IMR-90 (cell line): ENCODE measurements around the gene NRIP1. TPM values are rescaled to one million over a fixed set of nuclear protein-coding genes. Genes with fewer than 3 reads are reported as not detected.
A peak's percentile ranks its signal among the peaks of the same experiment; 100 is the strongest.

ENCODE experiments used
- ATAC-seq: fragments of 200-7000 bp; cut with Tn5 transposase; 2 replicates; pipeline ENCODE4 v1.9.1; 2020; ENCODE audit warnings: low read depth, mild to moderate bottlenecking, moderate library complexity
- BruUV-seq: library from RNA; stranded (reverse); fragments of 400-500 nt; replicated peaks from 2 replicates; lab custom pipeline; 2021; lab: Mats Ljungman, UMichigan
- CTCF ChIA-PET: fragments of 300-600 bp; formaldehyde crosslinking; extraction: SDS; loops from one replicate; lab custom pipeline; 2021; ENCODE audit warnings: antibody characterized with exemption; lab: Yijun Ruan, JAX
- POLR2A ChIA-PET: fragments of 300-600 bp; sonication (Branson Sonifier 250); formaldehyde crosslinking; loops from one replicate; lab custom pipeline; 2022; ENCODE audit warnings: antibody characterized with exemption; ENCODE audit not compliant: unreplicated experiment; lab: Charles Lee
- DNase-seq: peaks from one replicate; pipeline ENCODE4 v3.0.0; 2013
- H2AFZ ChIP-seq: replicated peaks from 2 replicates; pipeline ENCODE3; 2013; ENCODE audit warnings: low read length, mild to moderate bottlenecking; ENCODE audit not compliant: poor library complexity
- H2AK5ac ChIP-seq: 2 replicates; pipeline ENCODE4 v1.6.1; 2013; ENCODE audit warnings: low read depth, low read length, inconsistent platforms
- H2AK9ac ChIP-seq: replicated peaks from 2 replicates; pipeline ENCODE3; 2013; ENCODE audit warnings: mild to moderate bottlenecking, low read depth, low read length, moderate library complexity; ENCODE audit not compliant: poor library complexity
- H2BK120ac ChIP-seq: 2 replicates; pipeline ENCODE4 v1.6.1; 2013; ENCODE audit warnings: low read depth, low read length, inconsistent platforms
- H2BK15ac ChIP-seq: 3 replicates; pipeline ENCODE4 v1.6.1; 2013; ENCODE audit warnings: low read depth, low read length, inconsistent platforms
- H2BK20ac ChIP-seq: 2 replicates; pipeline ENCODE4 v1.6.1; 2013; ENCODE audit warnings: low read depth, mild to moderate bottlenecking, inconsistent platforms, low read length, moderate library complexity
- H2BK5ac ChIP-seq: 2 replicates; pipeline ENCODE4 v1.6.1; 2013; ENCODE audit warnings: mild to moderate bottlenecking, low read depth, low read length, inconsistent platforms; ENCODE audit not compliant: poor library complexity, severe bottlenecking
- H3K14ac ChIP-seq: replicated peaks from 2 replicates; pipeline ENCODE4 v1.6.1; 2013; ENCODE audit warnings: low read depth, low read length, inconsistent platforms
- H3K18ac ChIP-seq: 2 replicates; pipeline ENCODE4 v1.6.1; 2013; ENCODE audit warnings: low read depth, low read length, control low read depth
- H3K23ac ChIP-seq: 2 replicates; pipeline ENCODE4 v1.6.1; 2013; ENCODE audit warnings: low read depth, low read length, inconsistent platforms
- H3K27ac ChIP-seq: 2 replicates; pipeline ENCODE4 v1.5.1; 2013; ENCODE audit warnings: mild to moderate bottlenecking, control low read depth, low read length; ENCODE audit not compliant: insufficient read depth
- H3K27me3 ChIP-seq: 2 replicates; pipeline ENCODE4 v1.6.1; 2013; ENCODE audit warnings: low read length; ENCODE audit not compliant: control insufficient read depth, insufficient read depth
- H3K36me3 ChIP-seq: 2 replicates; pipeline ENCODE4 v1.6.1; 2013; ENCODE audit warnings: low read length, mixed read lengths; ENCODE audit not compliant: control insufficient read depth, insufficient read depth
- H3K4ac ChIP-seq: 2 replicates; pipeline ENCODE4 v1.6.1; 2013; ENCODE audit warnings: low read depth, low read length, inconsistent platforms
- H3K4me1 ChIP-seq: 2 replicates; pipeline ENCODE4 v1.6.1; 2013; ENCODE audit warnings: low read length, mixed read lengths; ENCODE audit not compliant: control insufficient read depth, insufficient read depth
- H3K4me2 ChIP-seq: 2 replicates; pipeline ENCODE4 v1.6.1; 2013; ENCODE audit warnings: low read depth, mild to moderate bottlenecking, control low read depth, low read length, moderate library complexity
- H3K4me3 ChIP-seq: 2 replicates; pipeline ENCODE4 v1.5.1; 2013; ENCODE audit warnings: low read depth, mild to moderate bottlenecking, control low read depth, low read length, moderate library complexity; ENCODE audit not compliant: insufficient read depth
- H3K56ac ChIP-seq: 2 replicates; pipeline ENCODE4 v1.6.1; 2013; ENCODE audit warnings: low read length, inconsistent platforms; ENCODE audit not compliant: insufficient read depth; ENCODE audit errors: extremely low read depth
- H3K79me1 ChIP-seq, 2 experiments: 2 replicates each; pipeline ENCODE4 v1.6.1; 2013; ENCODE audit warnings: low read length in 2 of 2, inconsistent platforms in 1 of 2, low read depth in 1 of 2
- H3K9ac ChIP-seq: 2 replicates; pipeline ENCODE4 v1.6.1; 2013; ENCODE audit warnings: low read depth, low read length, control low read depth
- H3K9me1 ChIP-seq: 2 replicates; pipeline ENCODE4 v1.6.1; 2013; ENCODE audit warnings: low read length, inconsistent platforms; ENCODE audit not compliant: insufficient read depth
- H3K9me3 ChIP-seq: 2 replicates; pipeline ENCODE4 v1.6.1; 2013; ENCODE audit warnings: low read length; ENCODE audit not compliant: control insufficient read depth, insufficient read depth
- H4K20me1 ChIP-seq: 2 replicates; pipeline ENCODE4 v1.6.1; 2013; ENCODE audit warnings: low read length, inconsistent platforms; ENCODE audit not compliant: insufficient read depth
- H4K5ac ChIP-seq: 2 replicates; pipeline ENCODE4 v1.6.1; 2013; ENCODE audit warnings: mild to moderate bottlenecking, low read depth, low read length, control low read depth
- H4K8ac ChIP-seq, 2 experiments: 2 replicates each; pipeline ENCODE4 v1.6.1; 2013; ENCODE audit warnings: low read depth in 2 of 2, low read length in 2 of 2, control low read depth in 1 of 2, inconsistent platforms in 1 of 2
- H4K91ac ChIP-seq: 2 replicates; pipeline ENCODE4 v1.6.1; 2013; ENCODE audit warnings: low read depth, low read length, inconsistent platforms; ENCODE audit not compliant: insufficient read depth
- CHD1 ChIP-seq: IDR thresholded peaks from 2 replicates; pipeline ENCODE4 v1.6.1; 2012; ENCODE audit warnings: low read depth, low read length, improper control_type of control experiment
- MXI1 ChIP-seq: IDR thresholded peaks from 2 replicates; pipeline ENCODE4 v1.6.1; 2012; ENCODE audit warnings: low read depth, mild to moderate bottlenecking, low read length, moderate library complexity, borderline replicate concordance
- RFX5 ChIP-seq: IDR thresholded peaks from 2 replicates; pipeline ENCODE4 v1.8.0; 2012; ENCODE audit warnings: low read depth, mild to moderate bottlenecking, low read length, moderate library complexity
- WGBS, 2 experiments: methylation state at CpG; one replicate each; pipeline versions ENCODE4 v1.1.5 to v1.1.7; 2013; ENCODE audit warnings: missing lambda C conversion rate in 2 of 2; ENCODE audit not compliant: insufficient read length in 1 of 2; ENCODE audit errors: extremely low coverage in 2 of 2; 5-methylcytosine and 5-hydroxymethylcytosine counted together
- dilution Hi-C: fragments of 300-500 bp; cut with HindIII; formaldehyde crosslinking; loops from one replicate; pipeline ENCODE4 v1.14.3; 2018; ENCODE audit warnings: low sequenced_read_pairs; ENCODE audit not compliant: unreplicated experiment
- in situ Hi-C: fragments of 300-500 bp; cut with MboI; formaldehyde crosslinking; loops from 3 replicates; pipeline ENCODE4 v1.14.3; 2019; ENCODE audit warnings: low sequenced_read_pairs, inconsistent platforms, mixed read lengths
- intact Hi-C: fragments of 100-400 bp; cut with micrococcal nuclease; formaldehyde crosslinking; loops from 2 replicates; pipeline ENCODE4 v1.10.0; 2022
- polyA plus RNA-seq, 3 experiments: library from polyadenylated mRNA; depleted of rRNA; stranded (reverse); fragments of >200 nt; gene quantifications; 2 replicates each; pipeline ENCODE4 v1.2.3, GENCODE V29; 2012; ENCODE audit warnings: low replicate concordance in 1 of 3
- total RNA-seq: library from RNA; depleted of rRNA; stranded (reverse); fragments of >200 nt; gene quantifications from 2 replicates; pipeline ENCODE4 v1.2.3, GENCODE V29; 2012

The NRIP1 gene
- total and polyA plus RNA-seq, 2 of the 4 experiments (the other 2 are of a cell fraction): 9.6 to 73.8 TPM

- TF ChIP-seq RFX5 (no peak), MXI1 (no peak), CHD1 (no peak)
- H3K14ac ChIP-seq: no peak overlapping the region
- dilution Hi-C loops (no loop called here), in situ Hi-C loops (no loop called here), intact Hi-C loops (no loop called here)
- no peaks in the 10 kb centered on the region for H3K36me3 ChIP-seq
- no TSS peak for BruUV-seq
- no peak overlapping the region for H3K23ac ChIP-seq
- H3K4me2 ChIP-seq: peak overlapping the region; percentile 40; the same call in 1 of the 2 replicates
- H3K9ac ChIP-seq: no peak overlapping the region
- no peak overlapping the region for H2BK20ac ChIP-seq
- H3K27ac ChIP-seq: no peak overlapping the region; the same call in 1 of the 2 replicates
- H4K20me1 ChIP-seq: no peaks in the 10 kb centered on the region
- no peak overlapping the region for H3K4me3 ChIP-seq
- no peak; the same call in 1 of the 2 replicates for ATAC-seq
- H4K91ac ChIP-seq: no peak overlapping the region
- no peaks in the 10 kb centered on the region for H3K27me3 ChIP-seq
- POLR2A ChIA-PET: no interaction called here
- WGBS, 2 experiments: no CpG with 5 or more reads among the region's 3 CpGs
- peak overlapping the region; percentile 29; the same call in 1 of the 2 replicates for H4K5ac ChIP-seq
- H2AK5ac ChIP-seq: no peak overlapping the region
- H4K8ac ChIP-seq: no peak overlapping the region
- H3K56ac ChIP-seq: no peak overlapping the region
- H2AK9ac ChIP-seq: no peak overlapping the region
- no peak overlapping the region; the same call in 1 of the 2 replicates for H3K18ac ChIP-seq
- H2BK15ac ChIP-seq: peak overlapping the region; percentile 31; the same call in 1 of the 3 replicates
- H3K9me3 ChIP-seq: no peaks in the 10 kb centered on the region
- no peaks in the 10 kb centered on the region for H3K9me1 ChIP-seq
- no peak for DNase-seq
- no peak overlapping the region for H2AFZ ChIP-seq
- no peaks in the 10 kb centered on the region for H3K79me1 ChIP-seq
- peak overlapping the region; percentile 53 for H2BK5ac ChIP-seq
- no peak overlapping the region for H2BK120ac ChIP-seq
- H3K4me1 ChIP-seq: peaks cover 3% of the 10 kb centered on the region; the same call in 1 of the 2 replicates
- CTCF ChIA-PET: interaction anchor here (0.7 to 0.8 kb wide), 2 partner anchors 39 to 185 kb away, joined by 3 read pairs; no protein-coding TSS in a partner anchor
- H3K4ac ChIP-seq: no peak overlapping the region
Observed at GRCh38 chr21:14926186-14926585, 138.6 kb downstream of the NRIP1 start.
